OCI-LY7 (cell line): ENCODE measurements around the gene ITGA7.

Experiments
- EZH2phosphoT487 ChIP-seq: fragments of 200-600 bp; sonication (generic); IDR thresholded peaks from 2 replicates; pipeline ENCODE4 v1.6.1; 2018; ENCODE audit warnings: low read depth, borderline replicate concordance, mild to moderate bottlenecking, mixed run types, antibody characterized with exemption, low read length, moderate library complexity, mixed read lengths
- TF ChIP-seq, protein P1 (sequence below): fragments of 200-600 bp; sonication (generic); conservative IDR thresholded peaks from 2 replicates; pipeline ENCODE4 v1.5.1; 2014; ENCODE audit warnings: mild to moderate bottlenecking, antibody characterized with exemption, low read length, moderate library complexity, mixed read lengths

DNA sequence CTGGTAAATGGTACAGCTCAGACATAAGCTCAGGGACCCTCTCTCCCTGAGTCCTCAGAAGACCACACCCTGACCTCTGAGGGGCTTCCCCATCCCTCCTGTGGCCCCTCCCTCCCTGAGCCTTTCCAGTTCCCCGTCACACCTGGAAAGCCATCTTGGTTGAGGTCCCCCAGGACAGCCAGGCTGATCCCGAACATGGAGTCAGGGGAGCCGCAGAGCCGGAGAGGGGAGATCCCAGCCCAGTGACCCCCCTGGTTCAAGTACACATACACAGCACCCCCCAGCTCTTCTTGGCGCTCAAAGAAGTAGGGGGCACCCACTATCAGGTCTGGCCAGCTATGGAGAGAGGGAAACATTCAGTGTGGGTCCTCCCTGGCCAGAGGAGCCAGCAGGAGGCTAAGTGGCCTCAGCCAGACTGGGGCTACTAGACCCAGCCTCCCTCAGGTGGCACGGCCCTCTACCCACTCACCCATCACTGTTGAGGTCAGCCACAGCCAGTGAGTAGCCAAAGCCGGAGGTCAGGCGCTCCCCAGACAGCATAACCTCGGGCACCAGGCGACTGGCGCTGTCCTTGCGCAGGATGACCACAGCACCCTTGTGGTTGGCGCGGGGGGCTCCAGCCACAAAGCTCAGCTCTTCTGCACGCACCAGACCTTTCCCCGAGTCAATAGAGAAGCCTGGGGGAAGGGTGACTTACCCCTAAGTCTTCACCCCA, 9.3 kb downstream of the ITGA7 start:
- TF ChIP-seq, protein P1, sequence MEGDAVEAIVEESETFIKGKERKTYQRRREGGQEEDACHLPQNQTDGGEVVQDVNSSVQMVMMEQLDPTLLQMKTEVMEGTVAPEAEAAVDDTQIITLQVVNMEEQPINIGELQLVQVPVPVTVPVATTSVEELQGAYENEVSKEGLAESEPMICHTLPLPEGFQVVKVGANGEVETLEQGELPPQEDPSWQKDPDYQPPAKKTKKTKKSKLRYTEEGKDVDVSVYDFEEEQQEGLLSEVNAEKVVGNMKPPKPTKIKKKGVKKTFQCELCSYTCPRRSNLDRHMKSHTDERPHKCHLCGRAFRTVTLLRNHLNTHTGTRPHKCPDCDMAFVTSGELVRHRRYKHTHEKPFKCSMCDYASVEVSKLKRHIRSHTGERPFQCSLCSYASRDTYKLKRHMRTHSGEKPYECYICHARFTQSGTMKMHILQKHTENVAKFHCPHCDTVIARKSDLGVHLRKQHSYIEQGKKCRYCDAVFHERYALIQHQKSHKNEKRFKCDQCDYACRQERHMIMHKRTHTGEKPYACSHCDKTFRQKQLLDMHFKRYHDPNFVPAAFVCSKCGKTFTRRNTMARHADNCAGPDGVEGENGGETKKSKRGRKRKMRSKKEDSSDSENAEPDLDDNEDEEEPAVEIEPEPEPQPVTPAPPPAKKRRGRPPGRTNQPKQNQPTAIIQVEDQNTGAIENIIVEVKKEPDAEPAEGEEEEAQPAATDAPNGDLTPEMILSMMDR: no peak
- no peak for TF ChIP-seq EZH2phosphoT487
